SK-N-SH treated with all-trans-retinoic acid at 6 μM for 48 hours (cell line): ENCODE measurements around the gene RNH1.

ENCODE experiments used
- ATAC-seq: fragments of 200-7000 bp; cut with Tn5 transposase; 3 replicates; pipeline ENCODE4 v1.9.1; 2020; ENCODE audit warnings: mild to moderate bottlenecking, moderate library complexity
- ARNTL ChIP-seq: fragments of 450-650 bp; formaldehyde crosslinking; IDR thresholded peaks from 2 replicates; pipeline ENCODE4 v1.5.0; 2020; ENCODE audit warnings: low read depth, mild to moderate bottlenecking, moderate library complexity, borderline replicate concordance
- BACH2 ChIP-seq: fragments of 250-450 bp; sonication (Bioruptor Pico); IDR thresholded peaks from 2 replicates; pipeline ENCODE4 v1.9.0; 2021; ENCODE audit warnings: mild to moderate bottlenecking, borderline replicate concordance
- CSDC2 ChIP-seq: fragments of 250-450 bp; sonication (Bioruptor Pico); IDR thresholded peaks from 2 replicates; pipeline ENCODE4 v1.5.0; 2020; ENCODE audit warnings: mild to moderate bottlenecking, moderate library complexity
- ESRRG ChIP-seq: fragments of 250-450 bp; sonication (Bioruptor Pico); IDR thresholded peaks from 2 replicates; pipeline ENCODE4 v1.6.1; 2021; ENCODE audit warnings: mild to moderate bottlenecking
- GLIS3 ChIP-seq: fragments of 250-450 bp; sonication (Bioruptor Pico); IDR thresholded peaks from 2 replicates; pipeline ENCODE4 v1.5.0; 2020; ENCODE audit warnings: mild to moderate bottlenecking, moderate library complexity
- ISL1 ChIP-seq: fragments of 250-450 bp; sonication (Bioruptor Pico); IDR thresholded peaks from 2 replicates; pipeline ENCODE4 v2.1.2; 2022; ENCODE audit warnings: mild to moderate bottlenecking, moderate library complexity
- OSR1 ChIP-seq: fragments of 250-450 bp; sonication (Bioruptor Pico); IDR thresholded peaks from 2 replicates; pipeline ENCODE4 v1.8.0; 2022; ENCODE audit warnings: moderate library complexity, mild to moderate bottlenecking, inconsistent platforms
- PPARA ChIP-seq: fragments of 250-450 bp; sonication (Bioruptor Pico); IDR thresholded peaks from 2 replicates; pipeline ENCODE4 v1.5.0; 2020; ENCODE audit warnings: mild to moderate bottlenecking, borderline replicate concordance
- RARB ChIP-seq: fragments of 250-450 bp; sonication (Bioruptor Pico); IDR thresholded peaks from 2 replicates; pipeline ENCODE4 v1.8.0; 2021; ENCODE audit warnings: mild to moderate bottlenecking, moderate library complexity
- SNAI2 ChIP-seq: fragments of 250-450 bp; sonication (Bioruptor Pico); IDR thresholded peaks from 2 replicates; pipeline ENCODE4 v1.5.0; 2020; ENCODE audit warnings: mild to moderate bottlenecking, moderate library complexity
- TCF4 ChIP-seq: fragments of 250-450 bp; sonication (Bioruptor Pico); IDR thresholded peaks from 2 replicates; pipeline ENCODE4 v1.8.0; 2021; ENCODE audit warnings: mild to moderate bottlenecking, moderate library complexity, borderline replicate concordance
- TOX ChIP-seq: fragments of 250-450 bp; sonication (Bioruptor Pico); IDR thresholded peaks from 2 replicates; pipeline ENCODE4 v1.8.0; 2021; ENCODE audit warnings: mild to moderate bottlenecking, moderate library complexity, borderline replicate concordance
- ZFP3 ChIP-seq: fragments of 250-450 bp; sonication (Bioruptor Pico); IDR thresholded peaks from 2 replicates; pipeline ENCODE4 v1.5.0; 2020; ENCODE audit warnings: mild to moderate bottlenecking, moderate library complexity
- ZFP30 ChIP-seq: fragments of 450-650 bp; formaldehyde crosslinking; IDR thresholded peaks from 2 replicates; pipeline ENCODE4 v1.5.0; 2022; ENCODE audit warnings: mild to moderate bottlenecking, moderate library complexity
- ZNF70 ChIP-seq: fragments of 450-650 bp; formaldehyde crosslinking; IDR thresholded peaks from 2 replicates; pipeline ENCODE4 v1.5.0; 2020; ENCODE audit warnings: mild to moderate bottlenecking, moderate library complexity
- ZNF8 ChIP-seq: fragments of 450-650 bp; formaldehyde crosslinking; IDR thresholded peaks from 2 replicates; pipeline ENCODE4 v1.5.0; 2020; ENCODE audit warnings: mild to moderate bottlenecking, moderate library complexity
- TF ChIP-seq, protein P1 (sequence below): fragments of 250-450 bp; sonication (Bioruptor Pico); IDR thresholded peaks from 2 replicates; pipeline ENCODE4 v1.8.0; 2021; ENCODE audit warnings: low read depth, mild to moderate bottlenecking, moderate library complexity, borderline replicate concordance
- TF ChIP-seq, protein P2 (sequence below): fragments of 250-450 bp; sonication (Bioruptor Pico); IDR thresholded peaks from 2 replicates; pipeline ENCODE4 v1.5.0; 2020; ENCODE audit warnings: mild to moderate bottlenecking, moderate library complexity
- TF ChIP-seq, protein P3 (sequence below): fragments of 250-450 bp; sonication (Bioruptor Pico); IDR thresholded peaks from 2 replicates; pipeline ENCODE4 v1.8.0; 2020; ENCODE audit warnings: mild to moderate bottlenecking, moderate library complexity, borderline replicate concordance
- TF ChIP-seq, protein P4 (sequence below): fragments of 250-450 bp; sonication (Bioruptor Pico); IDR thresholded peaks from 2 replicates; pipeline ENCODE4 v1.5.1; 2021; ENCODE audit warnings: mild to moderate bottlenecking, moderate library complexity

RNH1 gene

DNA sequence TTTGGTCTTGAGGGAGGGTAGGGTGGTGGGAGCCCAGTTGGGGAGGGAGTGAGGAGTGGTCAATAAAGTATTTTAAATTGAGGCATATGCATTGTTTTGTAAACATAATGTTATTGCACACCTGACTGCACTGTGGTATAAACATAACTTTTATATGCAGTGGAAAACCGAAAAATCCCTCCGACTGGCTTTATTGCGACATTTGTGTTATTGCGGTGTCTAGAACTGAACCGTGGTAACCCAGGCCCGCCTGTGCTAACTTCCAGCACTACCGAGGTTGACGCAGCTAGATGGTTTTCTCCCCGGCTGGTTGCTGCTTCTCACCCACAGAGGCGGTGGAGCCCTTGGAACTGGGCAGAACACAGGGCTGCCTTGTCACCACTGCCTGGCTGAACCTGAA, 7.6 kb upstream of the RNH1 start:
- TF ChIP-seq, protein P1, sequence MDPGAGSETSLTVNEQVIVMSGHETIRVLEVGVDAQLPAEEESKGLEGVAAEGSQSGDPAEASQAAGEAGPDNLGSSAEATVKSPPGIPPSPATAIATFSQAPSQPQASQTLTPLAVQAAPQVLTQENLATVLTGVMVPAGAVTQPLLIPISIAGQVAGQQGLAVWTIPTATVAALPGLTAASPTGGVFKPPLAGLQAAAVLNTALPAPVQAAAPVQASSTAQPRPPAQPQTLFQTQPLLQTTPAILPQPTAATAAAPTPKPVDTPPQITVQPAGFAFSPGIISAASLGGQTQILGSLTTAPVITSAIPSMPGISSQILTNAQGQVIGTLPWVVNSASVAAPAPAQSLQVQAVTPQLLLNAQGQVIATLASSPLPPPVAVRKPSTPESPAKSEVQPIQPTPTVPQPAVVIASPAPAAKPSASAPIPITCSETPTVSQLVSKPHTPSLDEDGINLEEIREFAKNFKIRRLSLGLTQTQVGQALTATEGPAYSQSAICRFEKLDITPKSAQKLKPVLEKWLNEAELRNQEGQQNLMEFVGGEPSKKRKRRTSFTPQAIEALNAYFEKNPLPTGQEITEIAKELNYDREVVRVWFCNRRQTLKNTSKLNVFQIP (CRISPR knock-in tag), result no peak
- TF ChIP-seq GLIS3 (no peak), ISL1 (CRISPR knock-in tag) (no peak), BACH2 (CRISPR knock-in tag) (no peak), SNAI2 (CRISPR knock-in tag) (no peak), OSR1 (CRISPR knock-in tag) (no peak), ZFP3 (CRISPR knock-in tag) (no peak)
- TF ChIP-seq, protein P2, sequence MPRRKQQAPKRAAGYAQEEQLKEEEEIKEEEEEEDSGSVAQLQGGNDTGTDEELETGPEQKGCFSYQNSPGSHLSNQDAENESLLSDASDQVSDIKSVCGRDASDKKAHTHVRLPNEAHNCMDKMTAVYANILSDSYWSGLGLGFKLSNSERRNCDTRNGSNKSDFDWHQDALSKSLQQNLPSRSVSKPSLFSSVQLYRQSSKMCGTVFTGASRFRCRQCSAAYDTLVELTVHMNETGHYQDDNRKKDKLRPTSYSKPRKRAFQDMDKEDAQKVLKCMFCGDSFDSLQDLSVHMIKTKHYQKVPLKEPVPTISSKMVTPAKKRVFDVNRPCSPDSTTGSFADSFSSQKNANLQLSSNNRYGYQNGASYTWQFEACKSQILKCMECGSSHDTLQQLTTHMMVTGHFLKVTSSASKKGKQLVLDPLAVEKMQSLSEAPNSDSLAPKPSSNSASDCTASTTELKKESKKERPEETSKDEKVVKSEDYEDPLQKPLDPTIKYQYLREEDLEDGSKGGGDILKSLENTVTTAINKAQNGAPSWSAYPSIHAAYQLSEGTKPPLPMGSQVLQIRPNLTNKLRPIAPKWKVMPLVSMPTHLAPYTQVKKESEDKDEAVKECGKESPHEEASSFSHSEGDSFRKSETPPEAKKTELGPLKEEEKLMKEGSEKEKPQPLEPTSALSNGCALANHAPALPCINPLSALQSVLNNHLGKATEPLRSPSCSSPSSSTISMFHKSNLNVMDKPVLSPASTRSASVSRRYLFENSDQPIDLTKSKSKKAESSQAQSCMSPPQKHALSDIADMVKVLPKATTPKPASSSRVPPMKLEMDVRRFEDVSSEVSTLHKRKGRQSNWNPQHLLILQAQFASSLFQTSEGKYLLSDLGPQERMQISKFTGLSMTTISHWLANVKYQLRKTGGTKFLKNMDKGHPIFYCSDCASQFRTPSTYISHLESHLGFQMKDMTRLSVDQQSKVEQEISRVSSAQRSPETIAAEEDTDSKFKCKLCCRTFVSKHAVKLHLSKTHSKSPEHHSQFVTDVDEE (CRISPR knock-in tag), result no peak
- ATAC-seq, result no peak

DNA sequence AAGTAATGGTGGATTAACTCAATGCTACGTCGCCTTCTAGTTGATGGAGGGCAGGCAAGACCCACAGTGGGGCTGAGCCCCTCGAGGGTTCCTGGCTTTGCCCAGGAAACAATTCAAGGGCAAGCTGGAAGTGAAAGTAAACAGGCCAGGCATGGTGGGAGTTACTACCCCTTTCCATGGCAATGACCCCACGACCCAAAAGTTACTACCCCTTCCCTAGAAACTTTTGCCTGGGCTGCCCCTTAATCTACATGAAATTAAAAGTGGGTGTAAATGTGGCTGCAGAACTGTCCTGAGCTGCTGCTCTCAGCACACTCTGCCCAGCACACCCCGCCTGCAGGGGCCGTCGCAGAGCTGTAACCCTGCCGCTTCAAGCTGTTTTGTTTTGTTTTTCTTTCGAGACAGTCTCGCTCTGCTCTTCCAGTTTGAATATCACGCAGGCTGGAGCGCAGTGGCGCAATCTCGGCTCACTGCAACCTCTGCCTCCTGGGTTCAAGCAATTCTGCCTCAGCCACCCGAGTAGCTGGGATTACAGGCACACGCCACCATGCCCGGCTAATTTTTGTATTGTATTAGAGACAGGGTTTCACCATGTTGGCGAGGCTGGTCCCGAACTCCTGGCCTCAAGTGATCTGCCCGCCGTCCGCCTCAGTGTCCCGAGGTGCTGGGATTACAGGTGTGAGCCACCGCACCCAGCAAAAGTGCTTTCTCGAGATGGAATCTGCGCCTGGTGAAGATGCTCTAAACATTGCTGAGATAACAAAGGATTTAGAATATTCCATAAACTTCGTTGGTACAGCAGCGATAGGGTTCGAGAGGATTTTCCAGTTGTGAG, 5.9 kb upstream of the RNH1 start:
- TF ChIP-seq, protein P2 (CRISPR knock-in tag), result no peak
- no peak for TF ChIP-seq CSDC2
- TF ChIP-seq ZFP3 (CRISPR knock-in tag), result no peak
- no peak for TF ChIP-seq PPARA (CRISPR knock-in tag)
- no peak for TF ChIP-seq TCF4 (CRISPR knock-in tag)
- TF ChIP-seq OSR1 (CRISPR knock-in tag), result no peak
- TF ChIP-seq TOX, result no peak
- TF ChIP-seq, protein P3, sequence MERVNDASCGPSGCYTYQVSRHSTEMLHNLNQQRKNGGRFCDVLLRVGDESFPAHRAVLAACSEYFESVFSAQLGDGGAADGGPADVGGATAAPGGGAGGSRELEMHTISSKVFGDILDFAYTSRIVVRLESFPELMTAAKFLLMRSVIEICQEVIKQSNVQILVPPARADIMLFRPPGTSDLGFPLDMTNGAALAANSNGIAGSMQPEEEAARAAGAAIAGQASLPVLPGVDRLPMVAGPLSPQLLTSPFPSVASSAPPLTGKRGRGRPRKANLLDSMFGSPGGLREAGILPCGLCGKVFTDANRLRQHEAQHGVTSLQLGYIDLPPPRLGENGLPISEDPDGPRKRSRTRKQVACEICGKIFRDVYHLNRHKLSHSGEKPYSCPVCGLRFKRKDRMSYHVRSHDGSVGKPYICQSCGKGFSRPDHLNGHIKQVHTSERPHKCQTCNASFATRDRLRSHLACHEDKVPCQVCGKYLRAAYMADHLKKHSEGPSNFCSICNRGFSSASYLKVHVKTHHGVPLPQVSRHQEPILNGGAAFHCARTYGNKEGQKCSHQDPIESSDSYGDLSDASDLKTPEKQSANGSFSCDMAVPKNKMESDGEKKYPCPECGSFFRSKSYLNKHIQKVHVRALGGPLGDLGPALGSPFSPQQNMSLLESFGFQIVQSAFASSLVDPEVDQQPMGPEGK (CRISPR knock-in tag), result no peak
- TF ChIP-seq ZFP30 (CRISPR knock-in tag), result no peak
- no peak for TF ChIP-seq RARB (CRISPR knock-in tag)
- no peak for TF ChIP-seq ZNF8 (CRISPR knock-in tag)
- TF ChIP-seq BACH2 (CRISPR knock-in tag), result no peak
- TF ChIP-seq, protein P1 (CRISPR knock-in tag), result no peak
- TF ChIP-seq ESRRG (CRISPR knock-in tag), result no peak
- no peak for TF ChIP-seq SNAI2 (CRISPR knock-in tag)
- no peak for TF ChIP-seq ZNF70
- TF ChIP-seq ARNTL (CRISPR knock-in tag), result no peak
- TF ChIP-seq, protein P4, sequence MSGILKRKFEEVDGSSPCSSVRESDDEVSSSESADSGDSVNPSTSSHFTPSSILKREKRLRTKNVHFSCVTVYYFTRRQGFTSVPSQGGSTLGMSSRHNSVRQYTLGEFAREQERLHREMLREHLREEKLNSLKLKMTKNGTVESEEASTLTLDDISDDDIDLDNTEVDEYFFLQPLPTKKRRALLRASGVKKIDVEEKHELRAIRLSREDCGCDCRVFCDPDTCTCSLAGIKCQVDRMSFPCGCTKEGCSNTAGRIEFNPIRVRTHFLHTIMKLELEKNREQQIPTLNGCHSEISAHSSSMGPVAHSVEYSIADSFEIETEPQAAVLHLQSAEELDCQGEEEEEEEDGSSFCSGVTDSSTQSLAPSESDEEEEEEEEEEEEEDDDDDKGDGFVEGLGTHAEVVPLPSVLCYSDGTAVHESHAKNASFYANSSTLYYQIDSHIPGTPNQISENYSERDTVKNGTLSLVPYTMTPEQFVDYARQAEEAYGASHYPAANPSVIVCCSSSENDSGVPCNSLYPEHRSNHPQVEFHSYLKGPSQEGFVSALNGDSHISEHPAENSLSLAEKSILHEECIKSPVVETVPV (CRISPR knock-in tag), result no peak
- TF ChIP-seq GLIS3, result no peak
- no peak for ATAC-seq
